Thoracic aorta (tissue), 2 donors: ENCODE results near the gene MEOX1. TPM values are rescaled to one million over a fixed set of nuclear protein-coding genes. Genes with fewer than 3 reads are reported as not detected.

Source experiments
- total RNA-seq, 2 donors: library from RNA; depleted of rRNA; stranded (reverse); fragments of >200 nt; gene quantifications; one replicate each; pipeline versions ENCODE4 v1.1.0 to v1.2.3, GENCODE V29; 2016

The MEOX1 gene
- total RNA-seq, 2 donors from 2014 or later = 3.0 to 5.4 TPM

Other genes starting within 250 kb of the MEOX1 start
- gene DHX8, start 177.9 kb downstream of the MEOX1 start, total RNA-seq = 10 to 100 TPM; 37.2 to 43.6 TPM
- 1 to 10 TPM; 1.2 to 1.5 TPM for gene ETV4, start 115.6 kb downstream of the MEOX1 start, total RNA-seq
- gene SOST, start 96.9 kb upstream of the MEOX1 start, total RNA-seq = 10 to 100 TPM; 45.2 to 55.4 TPM
- 100 to 1,000 TPM; 130 to 137 TPM for gene DUSP3, start 117.1 kb upstream of the MEOX1 start, total RNA-seq
- gene CFAP97D1, start 118.5 kb upstream of the MEOX1 start, total RNA-seq = not detected
- 10 to 100 TPM; 32.8 to 73.8 TPM for gene MPP3, start 171.2 kb upstream of the MEOX1 start, total RNA-seq
- gene CD300LG, start 185.3 kb upstream of the MEOX1 start, total RNA-seq = 1 to 10 TPM in 1 of 2 donors, under 1 TPM in 1; 0.35 to 3.2 TPM
- gene MPP2, start 245.6 kb upstream of the MEOX1 start, total RNA-seq = 10 to 100 TPM; 10.7 to 15.0 TPM